Stimulated activated CD4-positive, alpha-beta T cell treated with anti-CD3 and anti-CD28 coated beads, TNF-alpha, amount 100 ng/mL, for 4 hours (primary cell): Measurements from ENCODE around the gene USP11.

Source experiments
- DNase-seq, 3 experiments: peaks; one replicate each; pipeline ENCODE4 v3.0.0-alpha.2; 2020; ENCODE audit warnings: low read depth in 3 of 3

Gene USP11

GRCh38 chrX:47202877-47203276, 29.9 kb upstream of the USP11 start:
- no peak for DNase-seq

GRCh38 chrX:47204970-47205369, 27.8 kb upstream of the USP11 start:
- DNase-seq: no peak

- DNase-seq: no peak
Measured at GRCh38 chrX:47206316-47206715, 26.5 kb upstream of the USP11 start.

- DNase-seq: no peak
Measured at GRCh38 chrX:47208108-47208507, 24.7 kb upstream of the USP11 start.

GRCh38 chrX:47209508-47210238, 23.1 kb upstream of the USP11 start:
- no peak for DNase-seq

- DNase-seq: no peak
Measured at GRCh38 chrX:47210661-47211425, 22.0 kb upstream of the USP11 start.

- no peak for DNase-seq
Measured at GRCh38 chrX:47212381-47213293, 20.2 kb upstream of the USP11 start.

- DNase-seq: no peak
Measured at GRCh38 chrX:47214435-47215077, 18.3 kb upstream of the USP11 start.

GRCh38 chrX:47215291-47215900, 17.4 kb upstream of the USP11 start:
- no peak for DNase-seq

GRCh38 chrX:47216393-47216925, 16.4 kb upstream of the USP11 start:
- no peak for DNase-seq

- no peak for DNase-seq
Measured at GRCh38 chrX:47217121-47217851, 15.5 kb upstream of the USP11 start.

- peak; percentile 79 to 89 (median 88) for DNase-seq
Measured at GRCh38 chrX:47217852-47218279, 14.9 kb upstream of the USP11 start.

GRCh38 chrX:47218280-47218919, 14.4 kb upstream of the USP11 start, which contains the start of gene CDK16:
Gene CDK16 (plus strand): TSS chrX:47218681. CDS start chrX:47223558, 4,877 bp downstream.
- DNase-seq: peak; percentile 40 to 52 (median 47)

GRCh38 chrX:47218920-47219815, 13.6 kb upstream of the USP11 start:
- DNase-seq: peak in 1 of 3 experiments; percentile 19

GRCh38 chrX:47221756-47222155, 11.1 kb upstream of the USP11 start:
- DNase-seq: no peak

- DNase-seq: no peak
Measured at GRCh38 chrX:47222751-47223350, 10.0 kb upstream of the USP11 start.

- DNase-seq: no peak
Measured at GRCh38 chrX:47223476-47224250, 9.1 kb upstream of the USP11 start.
